Measurements from ENCODE around the gene CCNJL.

The CCNJL gene

DNA sequence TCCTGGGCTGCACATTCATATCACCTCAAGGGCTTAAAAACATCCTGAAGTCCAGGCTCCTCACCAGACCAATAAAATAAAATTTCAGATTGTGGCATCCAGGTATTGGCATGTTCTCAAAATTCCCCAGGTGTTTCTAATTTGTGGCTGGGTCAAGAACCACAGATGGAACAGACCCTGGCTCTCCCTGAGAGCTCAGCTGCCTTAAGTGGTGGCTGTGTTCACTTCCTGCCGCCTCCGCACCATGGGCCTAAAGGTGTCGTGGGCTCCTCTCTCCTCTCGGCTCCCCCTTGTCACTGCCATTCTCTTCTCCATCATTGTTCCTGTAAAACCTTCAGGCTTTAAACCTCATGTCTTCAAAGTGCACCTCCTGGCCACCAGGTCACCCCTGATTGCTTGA lies 17.8 kb upstream of the CCNJL start:
- no peak for DNase-seq

DNA sequence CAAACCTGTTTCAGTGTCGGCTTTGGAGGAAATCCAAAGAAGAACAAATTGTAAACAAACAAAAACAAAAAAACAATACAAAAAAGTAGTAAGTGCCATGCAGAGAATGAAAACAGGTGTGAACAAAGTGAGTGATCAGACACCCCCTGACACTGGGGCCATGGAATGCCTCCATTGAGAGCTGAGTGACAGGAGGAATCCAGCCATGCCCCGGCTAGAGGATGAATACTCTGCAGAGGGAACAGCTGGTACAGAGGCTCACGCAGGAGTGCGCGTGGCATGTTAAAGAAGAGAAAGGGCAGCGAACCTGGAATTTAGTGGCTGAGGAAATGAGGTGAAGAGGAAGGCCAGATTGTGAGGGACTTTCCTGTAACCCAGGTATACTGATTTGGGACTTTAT lies 15.5 kb upstream of the CCNJL start:
- DNase-seq: no peak

- no peak for DNase-seq
Observed at GRCh38 chr5:160326981-160327380, 14.6 kb upstream of the CCNJL start.

GRCh38 chr5:160325716-160326115 lies 13.4 kb upstream of the CCNJL start:
- no peak for DNase-seq

DNA sequence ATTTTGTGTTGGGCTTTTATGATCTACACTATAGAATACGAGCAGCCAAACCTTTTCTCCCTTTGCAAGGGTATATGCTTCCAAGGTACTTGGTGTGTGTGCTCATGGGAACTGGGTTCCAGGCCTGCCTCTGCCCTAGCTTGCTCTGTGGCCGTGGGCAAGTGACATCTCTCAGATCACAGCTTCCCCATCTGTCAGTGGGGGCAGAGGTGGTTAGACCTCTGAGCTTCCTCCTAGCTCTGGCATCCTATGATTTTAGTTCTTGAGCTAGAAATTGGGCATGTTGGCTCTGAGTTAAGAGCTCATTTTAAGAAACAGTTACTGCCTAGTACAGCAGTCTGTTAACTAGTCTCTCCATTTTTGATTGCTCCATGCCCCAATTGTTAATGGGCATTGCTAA lies 12.5 kb upstream of the CCNJL start:
- no peak for DNase-seq

GRCh38 chr5:160318409-160318808 lies 6.0 kb upstream of the CCNJL start:
- no peak for DNase-seq

DNA sequence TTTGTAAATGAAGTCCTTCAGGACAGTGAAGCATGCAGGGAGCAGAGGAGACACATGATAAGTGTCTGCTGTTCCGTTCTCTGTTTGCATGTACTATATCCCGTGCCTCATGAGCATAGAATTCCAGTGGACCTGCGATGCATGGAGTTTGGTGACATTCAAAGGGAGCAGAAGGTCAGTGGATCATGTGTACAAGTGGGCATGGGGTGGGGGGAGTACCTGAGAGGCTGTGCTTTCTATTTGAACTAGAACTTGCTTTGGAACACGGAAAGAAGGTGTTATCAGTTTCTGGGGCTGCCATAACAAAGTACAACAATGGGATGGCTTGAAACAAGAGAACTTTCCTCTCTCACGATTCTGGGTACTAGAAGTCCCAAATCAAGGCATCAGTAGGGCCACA lies 5.1 kb upstream of the CCNJL start:
- DNase-seq: no peak

DNA sequence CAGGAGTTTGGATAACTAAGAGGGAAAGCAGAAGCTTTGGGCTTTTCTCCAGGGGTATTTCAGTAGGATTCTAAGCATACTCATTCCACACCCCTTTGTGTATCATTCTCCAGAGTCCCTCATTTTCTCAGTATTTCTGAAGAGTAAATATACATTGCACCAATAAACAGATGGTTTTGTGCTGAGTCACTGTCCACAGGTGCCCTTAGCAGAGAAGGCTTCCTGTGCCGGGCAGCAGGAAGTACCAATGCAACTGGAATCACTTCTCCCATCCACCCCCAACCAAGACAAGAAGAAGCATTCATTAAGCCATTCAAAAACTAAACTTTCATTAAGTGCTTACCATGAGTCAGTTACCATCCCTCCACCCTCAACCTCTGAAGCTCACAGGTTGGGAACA lies 3.6 kb upstream of the CCNJL start:
- DNase-seq: no peak

DNA sequence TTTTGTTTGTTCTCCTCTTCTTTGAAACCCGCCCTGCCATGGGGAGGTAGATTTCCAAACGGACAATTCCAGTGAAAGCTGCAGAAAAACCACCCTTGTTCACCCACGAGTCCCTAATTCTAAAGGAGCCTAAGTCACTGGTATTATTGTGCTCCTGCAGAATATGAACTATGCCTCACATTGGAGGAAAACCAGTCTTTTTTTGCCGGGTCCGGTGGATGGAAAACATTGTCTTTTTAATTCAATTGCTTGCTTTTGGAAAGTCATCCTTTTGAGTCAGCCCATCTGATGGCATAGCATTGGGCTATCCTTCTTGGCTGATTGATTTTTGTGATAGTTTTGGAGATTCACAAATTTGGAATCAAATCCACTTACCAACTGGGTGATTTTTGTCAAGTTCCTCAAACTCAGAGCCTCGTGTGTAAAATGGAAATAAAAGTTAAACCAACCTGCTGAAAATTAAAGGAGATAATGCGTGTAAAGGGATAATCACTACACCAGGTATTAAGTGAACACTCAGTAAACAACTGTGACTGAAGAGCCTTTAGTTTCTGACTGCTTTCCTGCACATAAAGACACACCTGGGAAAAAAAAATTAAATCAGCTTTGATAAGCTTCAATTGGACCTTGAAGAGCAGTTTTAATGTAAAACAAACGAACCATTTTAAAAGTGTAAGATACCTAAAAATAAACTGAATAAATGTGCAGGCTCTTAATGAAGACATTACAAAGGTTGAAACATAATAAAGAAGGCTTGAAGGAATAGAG lies 780 bp upstream of the CCNJL start:
- DNase-seq: no peak

DNA sequence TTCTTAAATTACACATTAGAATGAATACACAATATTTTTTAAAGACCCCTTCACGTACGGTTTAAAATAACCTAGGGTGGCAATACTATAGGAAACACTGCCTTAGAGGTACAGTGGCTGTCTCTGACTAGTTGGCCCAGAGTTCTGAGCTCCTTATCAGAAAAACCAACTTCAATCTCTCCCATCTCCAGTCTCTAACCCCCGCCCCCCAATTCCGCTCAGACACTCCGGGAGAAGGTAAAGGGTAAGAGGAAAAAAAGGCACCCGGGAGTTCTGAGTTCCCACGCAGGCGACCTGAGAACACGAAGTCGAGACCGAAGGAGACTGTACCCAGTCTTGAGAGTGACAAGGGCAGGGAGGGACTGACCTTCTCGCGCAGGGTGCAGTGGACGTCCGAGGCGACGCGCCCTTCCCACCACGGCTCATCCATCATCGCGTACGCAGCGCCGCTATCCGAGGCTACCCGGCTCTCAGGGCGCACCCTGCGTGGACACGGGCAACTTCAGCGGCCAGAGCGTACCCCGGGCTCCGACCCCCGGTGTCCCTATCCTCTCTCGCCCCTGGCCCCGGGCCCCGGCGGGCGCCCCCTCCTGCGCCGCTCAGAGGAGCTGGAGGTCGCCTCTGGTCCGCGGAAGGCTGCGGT lies 752 bp downstream of the CCNJL start:
- DNase-seq: no peak

GRCh38 chr5:160310552-160311295 lies 1.6 kb downstream of the CCNJL start:
- no peak for DNase-seq

- DNase-seq: no peak
Observed at GRCh38 chr5:160310140-160310539, 2.2 kb downstream of the CCNJL start.

DNA sequence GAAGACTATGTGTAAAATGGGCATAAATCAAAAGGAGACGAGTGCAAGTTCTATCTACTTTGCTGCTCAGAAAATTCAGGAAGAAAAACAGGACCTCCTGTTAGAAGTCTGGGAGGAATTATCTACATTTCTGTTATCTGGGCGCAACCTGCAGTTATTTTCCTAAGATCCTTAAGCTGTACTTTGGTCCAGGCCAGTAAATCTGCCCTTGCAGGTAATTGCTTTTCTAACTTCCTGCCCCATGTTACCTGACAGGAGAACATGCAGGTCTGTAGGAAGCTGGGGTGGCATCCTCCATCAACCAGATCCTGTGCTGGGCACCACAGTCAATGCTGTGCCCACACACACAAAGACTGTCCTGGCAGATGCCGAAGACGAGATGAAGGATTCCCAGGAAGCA lies 5.7 kb downstream of the CCNJL start:
- no peak for DNase-seq

GRCh38 chr5:160305319-160305718 lies 7.0 kb downstream of the CCNJL start:
- no peak for DNase-seq

DNA sequence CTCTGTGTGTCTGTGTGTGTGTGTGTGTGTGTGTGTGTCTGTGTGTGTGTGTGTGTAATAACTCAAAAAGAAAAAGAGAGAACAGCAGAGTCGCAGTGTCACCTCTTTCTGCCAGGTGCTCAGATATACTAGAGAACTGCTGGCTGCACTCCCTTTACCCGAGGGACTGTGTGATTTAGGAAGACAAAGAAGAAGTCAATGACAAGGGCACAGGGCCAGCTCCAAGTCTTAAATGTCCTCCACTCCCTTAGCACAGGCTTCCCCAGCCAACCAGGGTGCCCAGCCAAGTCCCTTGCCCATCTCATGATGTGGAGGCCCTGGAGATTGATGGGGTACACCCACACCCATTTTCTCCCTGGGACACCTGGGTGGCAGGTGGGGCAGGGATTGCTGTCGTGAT lies 8.7 kb downstream of the CCNJL start:
- no peak for DNase-seq

DNA sequence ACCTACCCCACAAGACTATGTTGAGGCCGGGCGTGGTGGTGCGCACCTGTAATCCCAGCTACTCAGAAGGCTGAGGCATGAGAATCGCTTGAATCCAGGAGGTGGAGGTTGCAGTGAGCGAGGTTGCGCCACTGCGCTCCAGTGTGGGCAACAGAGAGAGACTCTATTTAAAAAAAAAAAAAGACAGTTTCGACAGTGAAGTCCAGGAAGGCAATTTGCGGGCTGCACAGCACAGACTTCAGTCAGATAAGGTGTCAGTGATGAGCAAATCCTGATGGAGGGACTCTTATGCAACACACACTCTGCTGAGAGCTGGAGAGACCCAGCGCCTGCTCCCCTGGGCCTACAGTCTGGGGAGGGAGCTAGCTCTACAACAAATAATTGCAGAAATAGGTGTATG lies 14.2 kb downstream of the CCNJL start:
- no peak for DNase-seq

DNA sequence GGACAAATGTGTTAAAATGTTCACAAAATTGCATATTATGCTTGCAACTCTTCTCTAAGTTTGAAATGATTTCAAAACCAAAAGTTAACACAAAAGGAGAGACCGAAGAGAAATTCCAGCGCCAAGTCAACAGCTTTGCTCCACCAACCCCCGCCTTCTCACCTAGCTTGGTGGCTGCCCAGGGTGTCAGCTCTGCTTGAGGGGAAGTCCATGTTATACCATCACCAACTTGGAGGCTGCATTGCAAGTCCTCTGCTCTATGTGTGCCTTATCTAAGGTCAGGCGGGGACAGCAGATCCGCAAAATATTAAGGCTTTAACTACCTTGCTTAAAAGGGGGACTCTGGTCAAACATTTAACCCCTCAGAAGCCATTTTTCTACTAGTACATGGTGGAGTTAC lies 14.6 kb downstream of the CCNJL start:
- DNase-seq: no peak

GRCh38 chr5:160297004-160297403 lies 15.4 kb downstream of the CCNJL start:
- no peak for DNase-seq

GRCh38 chr5:160296496-160296895 lies 15.9 kb downstream of the CCNJL start:
- DNase-seq: no peak

DNA sequence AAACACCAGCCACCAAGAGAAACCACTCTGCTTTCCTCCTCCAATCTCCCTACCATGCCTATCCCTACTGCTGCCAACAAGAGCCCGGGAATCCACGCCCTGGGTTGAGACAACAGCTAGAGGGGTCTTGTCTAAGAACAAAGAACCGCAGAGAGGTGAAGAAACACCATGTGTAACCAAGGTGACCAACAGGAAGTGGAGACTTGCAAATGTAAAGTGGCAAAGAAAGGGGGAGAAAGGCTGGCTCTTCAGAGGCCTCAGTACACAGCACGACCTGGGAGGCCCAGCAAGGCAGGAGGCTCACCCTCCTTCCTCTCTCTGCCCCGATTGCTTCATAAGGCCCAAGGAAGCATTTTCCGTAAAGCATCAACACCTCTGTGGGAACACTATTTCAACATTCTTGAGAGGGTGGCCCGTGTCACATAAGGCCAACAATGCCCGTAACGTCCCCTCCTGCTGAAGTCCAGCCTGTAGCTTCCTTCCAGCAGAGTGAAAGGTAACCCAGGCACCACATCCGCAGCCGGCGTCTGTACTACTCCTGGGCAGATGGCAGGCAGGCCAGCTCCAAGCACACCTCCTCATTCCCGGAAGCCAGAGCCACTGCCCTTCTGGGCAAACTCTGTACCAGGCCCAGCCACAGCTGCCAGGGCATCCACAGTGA lies 18.3 kb downstream of the CCNJL start:
- DNase-seq: no peak

GRCh38 chr5:160293386-160293785 lies 19.0 kb downstream of the CCNJL start:
- DNase-seq: no peak

GRCh38 chr5:160291467-160291866 lies 20.9 kb downstream of the CCNJL start:
- DNase-seq: no peak

DNA sequence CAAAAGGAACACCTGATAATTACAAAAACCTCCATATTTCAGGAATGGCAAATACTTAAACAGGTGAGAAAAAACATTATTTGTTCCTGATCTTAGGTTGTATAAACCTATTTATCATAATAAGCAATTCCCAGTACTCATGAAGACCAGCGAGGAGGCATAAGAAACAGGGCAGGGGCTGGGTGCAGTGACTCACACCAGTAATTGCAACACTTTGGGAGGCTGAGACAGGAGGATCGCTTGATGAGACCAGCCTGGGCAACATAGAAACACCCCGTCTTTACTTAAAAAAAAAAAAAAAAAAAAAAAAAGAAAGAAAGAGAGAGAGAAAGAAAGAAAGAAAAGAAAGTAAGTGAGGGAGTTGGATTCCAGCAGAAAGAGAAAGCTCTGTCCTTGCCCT lies 21.6 kb downstream of the CCNJL start:
- no peak for DNase-seq

DNA sequence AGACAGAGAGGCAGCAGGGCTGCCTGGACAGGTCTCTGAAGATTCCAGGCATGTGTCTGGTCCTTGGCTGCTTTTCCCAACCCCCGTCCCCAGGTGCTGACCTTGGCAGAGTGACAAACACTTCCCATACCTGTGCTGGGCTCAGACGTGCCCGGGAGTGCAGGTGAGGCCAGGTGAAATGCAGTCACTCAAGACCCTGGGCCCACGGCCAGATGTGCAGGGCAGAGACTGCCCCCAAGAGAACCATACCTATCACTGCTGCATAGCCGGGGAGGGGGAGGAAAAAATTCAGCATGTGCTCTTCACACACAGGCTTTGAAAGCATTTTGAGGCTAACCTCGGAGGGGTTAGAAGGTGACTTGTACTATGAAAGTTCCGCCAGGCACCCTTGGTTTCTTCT lies 22.6 kb downstream of the CCNJL start:
- DNase-seq: no peak

All from stimulated activated CD4-positive, alpha-beta T cell treated with anti-CD3 and anti-CD28 coated beads, Interleukin-4, amount 100 ng/mL, for 4 hours (primary cell).